Endothelial cell of hepatic sinusoid (primary cell): ENCODE measurements around the gene PKIB.
"Not testable (repeated sequence)": the region's sequence is repeated elsewhere in the genome, so short reads cannot be mapped to it uniquely, and the experiment has no call there.

ENCODE experiments used
- in situ Hi-C: cut with HindIII; loops from 2 replicates; pipeline ENCODE4 v1.10.0; 2017; ENCODE audit warnings: low sequenced_read_pairs

Gene PKIB

GRCh38 chr6:122620428-122620827 lies 10.2 kb downstream of the PKIB start:
- in situ Hi-C loops: no loop called here

- in situ Hi-C loops: no loop called here
These were observed 10.7 kb downstream of the PKIB start for GRCh38 chr6:122620902-122621301.

DNA sequence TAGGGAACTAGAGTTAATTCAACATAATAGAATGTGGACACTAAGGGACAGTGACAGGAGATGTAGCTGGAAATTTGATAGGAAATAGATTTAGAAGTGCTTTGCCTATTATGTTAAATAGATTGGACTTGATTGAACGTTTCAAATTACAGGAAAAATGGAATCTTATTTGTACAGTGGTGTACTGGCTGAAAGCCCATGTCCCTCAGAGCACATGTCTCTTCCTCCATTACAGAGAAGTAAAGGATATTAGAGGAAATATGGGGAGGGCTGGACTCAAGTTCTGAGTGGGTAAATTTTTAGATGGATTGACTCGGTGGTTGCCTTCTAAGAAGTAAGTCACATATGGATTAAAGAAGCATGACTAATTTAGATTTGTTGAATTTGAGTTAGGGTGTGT lies 11.4 kb downstream of the PKIB start:
- in situ Hi-C loops: no loop called here

DNA sequence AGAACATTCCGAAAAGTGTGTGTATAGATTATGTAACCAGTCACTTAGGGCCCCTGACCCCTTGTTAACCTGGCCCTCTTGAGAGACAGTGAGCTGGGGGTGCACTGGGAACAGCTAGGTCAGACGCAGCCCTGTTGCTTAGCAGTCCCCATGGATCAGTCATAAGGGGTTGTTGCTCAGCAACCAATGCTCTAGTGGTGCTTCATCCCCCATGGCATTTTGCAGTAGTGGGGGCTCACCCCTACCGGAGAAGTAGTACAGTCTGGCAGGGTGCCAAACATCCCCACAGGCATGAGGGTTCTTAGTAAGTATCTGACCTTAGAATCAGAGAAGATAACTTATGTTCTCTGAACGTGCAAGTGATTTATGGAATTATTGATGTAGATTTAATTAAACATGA lies 12.3 kb downstream of the PKIB start:
- in situ Hi-C loops: no loop called here

DNA sequence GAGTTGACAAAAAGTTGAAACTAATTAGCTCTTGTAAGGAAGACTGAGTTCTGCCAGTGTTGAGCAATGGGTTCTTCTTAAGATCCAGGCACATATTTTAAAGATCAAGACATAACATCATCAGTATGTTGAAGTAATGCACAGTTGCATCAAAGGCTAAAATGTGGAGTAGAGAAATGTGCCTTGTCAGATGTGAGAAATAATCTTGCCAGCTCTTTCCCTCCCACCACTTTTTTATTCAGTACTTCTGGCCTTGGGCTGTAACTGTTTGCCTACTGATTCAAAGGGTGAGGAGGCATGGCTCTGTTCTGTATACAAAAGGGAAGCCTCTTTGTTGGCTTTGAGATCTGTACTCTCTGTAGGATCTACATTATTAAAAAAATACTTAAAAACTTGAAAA lies 13.1 kb downstream of the PKIB start:
- in situ Hi-C loops: no loop called here

GRCh38 chr6:122624853-122625252 lies 14.6 kb downstream of the PKIB start:
- in situ Hi-C loops: no loop called here

DNA sequence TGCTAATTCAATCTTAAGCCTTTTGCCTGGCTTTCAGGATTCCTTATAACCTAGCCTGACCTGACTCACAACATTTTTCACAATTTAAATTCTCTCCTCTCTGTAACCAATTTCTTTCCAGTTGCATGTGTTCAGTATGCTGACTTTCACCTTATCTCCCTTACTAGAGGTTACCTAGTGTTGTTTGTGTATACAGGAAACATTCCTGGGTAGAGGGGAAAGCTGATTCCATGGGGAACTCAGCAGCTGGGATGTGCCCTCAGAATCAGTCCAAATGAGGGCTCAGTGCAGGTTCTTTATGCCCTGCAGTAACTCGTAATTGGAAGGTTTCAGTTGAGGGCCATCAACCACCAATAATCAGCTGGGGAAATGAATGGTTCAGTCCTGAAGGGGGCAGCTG lies 18.5 kb downstream of the PKIB start:
- in situ Hi-C loops: no loop called here

- in situ Hi-C loops: no loop called here
These were observed 21.5 kb downstream of the PKIB start for GRCh38 chr6:122631571-122632249.

GRCh38 chr6:122640366-122640765 lies 30.2 kb downstream of the PKIB start:
- in situ Hi-C loops: no loop called here

DNA sequence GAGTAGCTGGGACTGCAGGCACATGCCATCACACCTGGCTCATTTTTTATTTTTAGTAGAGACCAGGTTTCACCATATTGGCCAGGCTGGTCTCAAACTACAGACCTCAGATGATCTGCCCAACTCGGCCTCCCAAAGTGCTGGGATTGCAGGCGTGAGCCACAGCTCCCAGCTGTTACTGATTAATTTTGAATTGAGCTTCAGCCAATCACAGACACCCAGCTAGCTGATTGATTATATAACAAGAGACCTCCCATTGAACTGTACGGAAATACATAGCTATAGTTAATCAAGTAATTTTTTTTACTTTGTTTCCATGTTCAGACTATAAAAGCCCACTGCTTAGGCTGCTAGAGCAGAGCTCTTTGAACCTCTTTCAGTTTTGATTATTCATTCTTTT lies 31.6 kb downstream of the PKIB start:
- in situ Hi-C loops: no loop called here

DNA sequence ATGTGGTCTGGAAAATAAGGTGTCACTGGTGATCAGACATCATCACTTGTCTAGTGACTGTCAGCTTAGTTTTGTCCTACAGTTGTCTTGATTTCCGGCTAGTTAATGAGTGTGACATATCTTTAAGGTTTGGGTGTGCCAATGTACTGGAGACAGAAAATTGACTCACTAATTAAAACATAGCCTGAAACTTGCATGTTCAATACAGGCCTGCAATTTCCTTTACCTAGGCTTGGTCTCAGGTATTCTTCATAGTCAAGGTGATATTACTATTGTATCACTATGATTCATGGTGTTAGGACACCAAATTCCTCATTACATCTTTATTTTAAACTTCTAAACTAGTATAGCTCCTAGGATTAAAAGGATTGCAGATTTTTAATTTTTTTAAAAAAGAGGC lies 32.4 kb downstream of the PKIB start:
- in situ Hi-C loops: not testable (repeated sequence)

DNA sequence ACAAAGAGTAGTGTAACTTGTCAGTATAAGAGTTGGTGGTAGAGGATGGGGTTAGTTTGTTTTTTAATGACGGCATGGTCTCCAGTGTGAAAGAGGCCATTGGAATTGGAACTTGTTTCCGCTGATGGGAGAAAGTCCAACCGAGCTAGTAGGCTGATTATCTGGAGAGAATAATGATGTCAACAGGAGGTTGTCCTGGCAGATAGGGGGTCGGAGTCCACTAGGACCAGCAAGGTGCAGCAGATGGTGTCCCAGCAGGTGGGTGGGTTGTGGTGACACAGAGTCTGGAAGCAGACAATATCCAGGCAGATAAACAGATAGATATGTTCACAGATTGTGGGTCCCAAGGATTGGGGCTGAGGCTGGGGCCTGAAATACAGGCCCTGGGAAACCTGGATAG lies 35.1 kb downstream of the PKIB start:
- in situ Hi-C loops: no loop called here

GRCh38 chr6:122647765-122648164 lies 37.6 kb downstream of the PKIB start:
- in situ Hi-C loops: no loop called here

DNA sequence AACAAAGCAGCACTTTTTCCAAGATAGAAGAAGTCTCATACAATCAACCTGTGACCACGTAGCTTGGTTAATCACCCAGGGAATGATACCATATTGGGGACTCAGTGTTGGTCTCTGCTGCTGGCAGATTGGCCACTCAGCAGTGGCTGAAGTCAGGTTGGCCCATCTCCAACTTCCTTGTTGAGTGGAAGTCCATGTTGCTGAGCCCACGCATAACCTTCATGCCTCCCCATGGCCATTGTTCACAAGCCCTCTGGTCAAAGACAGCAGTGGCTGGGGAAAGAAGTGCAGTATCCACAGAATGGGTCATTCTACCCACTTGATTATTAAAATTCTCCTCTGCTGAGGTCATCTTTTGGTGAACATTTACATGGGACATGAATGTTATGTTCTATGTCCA lies 38.5 kb downstream of the PKIB start:
- in situ Hi-C loops: no loop called here

DNA sequence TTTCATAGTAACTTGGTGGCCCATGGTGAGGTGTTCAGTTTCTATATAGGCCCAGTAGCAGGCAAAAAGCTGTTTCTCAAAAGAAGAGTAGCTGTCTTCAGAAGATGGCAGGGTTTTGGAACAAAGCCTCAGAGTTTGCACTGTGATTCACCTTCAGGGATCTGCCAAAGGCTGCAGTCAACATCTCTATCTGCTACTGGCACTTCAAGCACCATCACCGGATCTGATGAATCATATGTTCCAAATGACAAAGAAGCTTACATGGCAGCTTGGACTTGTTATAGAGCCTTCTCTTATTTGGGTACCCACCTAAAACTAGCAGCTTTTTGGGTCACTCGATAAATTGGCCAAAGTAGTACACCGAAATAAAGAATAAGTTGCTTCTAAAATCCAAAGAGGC lies 39.5 kb downstream of the PKIB start:
- in situ Hi-C loops: no loop called here

- in situ Hi-C loops: no loop called here
These were observed 40.2 kb downstream of the PKIB start for GRCh38 chr6:122650403-122650802.

DNA sequence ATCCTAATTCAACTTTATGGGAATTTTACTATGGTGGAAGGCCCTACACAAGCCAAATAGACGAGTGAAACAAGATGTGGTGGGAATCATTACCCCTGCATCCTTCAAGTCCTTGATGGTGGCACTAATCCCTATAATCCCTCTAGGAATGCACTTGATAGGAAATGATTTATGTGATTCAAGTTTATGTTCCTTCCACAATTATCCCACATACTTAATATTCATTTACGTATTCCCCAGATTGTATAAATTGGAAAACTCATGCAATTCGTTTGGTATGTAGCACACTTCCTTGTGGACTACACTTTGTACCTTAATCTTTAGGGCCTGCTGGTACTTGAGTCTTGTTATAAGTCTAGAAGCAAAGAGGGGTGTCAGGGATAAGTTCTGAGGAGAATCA lies 40.8 kb downstream of the PKIB start:
- in situ Hi-C loops: no loop called here

- in situ Hi-C loops: no loop called here
These were observed 41.4 kb downstream of the PKIB start for GRCh38 chr6:122651604-122652003.

DNA sequence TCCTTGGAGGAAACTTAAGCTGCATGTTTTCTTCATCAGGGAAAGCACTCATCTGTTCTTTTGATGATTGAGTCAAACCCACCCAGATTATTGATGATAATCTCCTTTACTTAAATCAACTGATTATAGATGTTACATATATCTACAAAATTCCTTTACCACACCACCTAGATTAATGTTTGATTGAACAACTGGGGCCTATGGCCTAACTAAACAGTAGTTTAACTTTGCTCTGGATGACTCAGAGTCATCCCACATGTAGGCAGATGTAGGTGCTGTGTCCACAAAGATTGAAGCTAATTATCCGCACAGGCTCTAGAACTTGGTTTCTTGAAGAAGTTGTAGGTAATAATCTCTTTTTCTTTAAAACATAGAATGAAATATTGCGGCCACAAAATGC lies 42.2 kb downstream of the PKIB start:
- in situ Hi-C loops: no loop called here

DNA sequence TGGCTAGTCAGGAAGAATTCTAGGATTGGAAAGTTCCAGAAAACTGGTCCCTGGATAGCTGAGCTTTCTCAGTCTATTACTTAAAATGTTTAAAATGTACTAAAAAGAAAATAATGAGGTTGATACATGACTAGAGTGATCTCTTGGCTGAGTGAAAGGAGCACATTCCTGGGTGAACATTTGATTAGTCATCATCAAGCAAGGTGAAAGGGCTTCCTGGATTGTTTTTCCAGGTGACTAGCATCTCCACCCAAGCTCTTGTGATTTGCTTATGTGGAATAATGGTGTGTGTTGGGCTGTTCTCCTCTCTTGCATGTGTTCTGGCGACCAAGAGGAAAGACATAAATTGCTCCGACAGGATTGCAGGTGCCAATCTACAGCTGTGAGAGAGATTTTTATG lies 42.9 kb downstream of the PKIB start:
- in situ Hi-C loops: no loop called here

DNA sequence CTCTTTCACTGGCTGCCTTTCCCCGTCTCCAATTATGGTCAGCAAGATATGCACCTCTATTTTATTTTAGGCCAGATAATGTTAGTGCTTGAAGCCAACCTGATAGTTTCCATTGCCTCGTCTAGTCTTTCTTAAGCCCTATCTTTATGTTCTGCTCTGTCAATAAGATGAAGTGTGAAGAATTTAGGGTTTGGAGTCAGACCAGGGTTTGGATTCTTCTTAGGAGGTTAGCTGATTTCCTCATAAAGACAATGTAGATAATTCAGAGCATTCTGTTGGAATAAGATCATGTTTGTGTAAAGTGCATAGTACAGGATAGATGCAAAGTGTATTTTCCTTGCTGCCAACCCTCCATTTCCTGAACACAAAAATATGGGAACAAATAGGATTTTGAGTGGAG lies 43.8 kb downstream of the PKIB start:
- in situ Hi-C loops: no loop called here

- in situ Hi-C loops: loop anchor here (5.0 kb wide), 1 partner anchor 50 kb away; no protein-coding TSS in a partner anchor
These were observed 47.4 kb downstream of the PKIB start for GRCh38 chr6:122657601-122658000.

DNA sequence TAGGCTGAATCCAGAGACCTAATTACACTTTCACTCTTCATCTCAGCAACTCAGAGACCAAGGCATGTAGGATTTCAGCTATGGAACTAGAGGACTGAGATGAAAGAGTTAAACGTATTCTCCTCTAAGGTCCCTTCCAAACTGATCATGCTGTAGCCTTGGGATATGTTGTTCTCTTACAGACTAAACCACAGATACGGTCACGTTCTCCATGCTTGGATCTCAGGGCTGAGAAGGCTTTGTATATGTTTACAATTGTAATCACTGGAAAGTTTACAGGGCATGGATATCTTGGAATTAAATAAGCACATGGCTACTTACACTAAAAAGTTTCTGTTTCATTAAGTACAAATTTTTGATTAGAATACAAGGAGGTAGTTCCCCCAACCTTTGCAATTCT lies 50.1 kb downstream of the PKIB start:
- in situ Hi-C loops: no loop called here
